H7 (cell line): ENCODE measurements around the gene SPACA7. TPM values are rescaled to one million over a fixed set of nuclear protein-coding genes. Genes with fewer than 3 reads are reported as not detected.
"Not testable (repeated sequence)": the region's sequence is repeated elsewhere in the genome, so short reads cannot be mapped to it uniquely, and the experiment has no call there.

Source experiments
- DNase-seq: peaks from one replicate; pipeline ENCODE4 v3.0.0; 2012
- H3K27me3 ChIP-seq: 2 replicates; pipeline ENCODE4 v1.6.0; 2011; ENCODE audit warnings: mild to moderate bottlenecking, low read length; ENCODE audit not compliant: control insufficient read depth, insufficient read depth
- H3K36me3 ChIP-seq: replicated peaks from 2 replicates; pipeline ENCODE4 v1.5.1; 2011; ENCODE audit warnings: low read length; ENCODE audit not compliant: control insufficient read depth, insufficient read depth
- H3K4me3 ChIP-seq: 2 replicates; pipeline ENCODE4 v1.5.1; 2011; ENCODE audit warnings: low read depth, mild to moderate bottlenecking, control low read depth, low read length, moderate library complexity; ENCODE audit not compliant: insufficient read depth
- total RNA-seq: library from RNA; depleted of rRNA; stranded (reverse); fragments of >200 nt; shearing (Covaris generic); gene quantifications from 2 replicates; pipeline ENCODE4 v1.2.3, GENCODE V29; 2014

Gene SPACA7
- total RNA-seq, 1 experiment from 2014 or later = not detected

DNA sequence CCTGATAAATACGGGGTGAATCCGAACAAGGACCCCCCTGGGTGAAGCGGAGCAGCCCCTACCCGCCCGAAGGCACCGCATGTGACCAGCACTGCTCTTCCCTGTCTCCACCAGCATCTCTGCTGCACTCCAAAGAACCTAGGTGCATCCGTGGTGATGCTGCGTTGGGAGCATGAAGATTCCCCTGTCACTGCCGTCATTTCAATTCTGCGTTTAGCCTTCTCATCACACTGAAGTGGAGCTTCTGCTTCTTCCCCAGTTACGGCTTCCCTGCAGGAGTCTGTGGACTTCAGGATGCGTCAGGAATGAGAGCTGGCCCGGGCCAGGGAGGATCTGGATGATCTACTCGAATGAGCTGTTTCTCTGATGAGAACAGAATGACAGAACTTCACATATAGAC, 47.9 kb downstream of the SPACA7 start:
- Histone ChIP-seq H3K27me3 (no peaks in the 10 kb centered on the region), H3K4me3 (no peak overlapping the region), H3K36me3 (no peaks in the 10 kb centered on the region)
- DNase-seq = no peak

DNA sequence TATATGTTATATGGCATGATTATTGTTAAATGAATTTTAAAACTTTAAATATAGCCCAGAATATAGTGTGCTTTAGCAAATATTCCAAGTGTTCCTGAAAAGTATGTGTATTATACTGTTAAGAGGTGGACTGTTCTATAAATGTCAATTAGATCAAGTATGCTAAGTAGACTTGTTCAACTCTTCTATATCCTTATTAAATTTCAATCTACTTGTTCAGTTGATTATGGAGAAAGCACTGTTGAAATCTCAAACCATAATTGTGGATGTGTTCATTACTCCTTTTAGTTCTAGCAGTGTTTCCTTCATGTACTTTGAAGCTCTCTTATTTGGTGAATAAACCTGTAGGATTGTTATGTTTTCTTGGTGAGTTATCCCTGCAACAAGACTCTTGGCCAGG, 52.5 kb downstream of the SPACA7 start:
- DNase-seq = no peak
- H3K4me3 ChIP-seq = no peak overlapping the region

DNA sequence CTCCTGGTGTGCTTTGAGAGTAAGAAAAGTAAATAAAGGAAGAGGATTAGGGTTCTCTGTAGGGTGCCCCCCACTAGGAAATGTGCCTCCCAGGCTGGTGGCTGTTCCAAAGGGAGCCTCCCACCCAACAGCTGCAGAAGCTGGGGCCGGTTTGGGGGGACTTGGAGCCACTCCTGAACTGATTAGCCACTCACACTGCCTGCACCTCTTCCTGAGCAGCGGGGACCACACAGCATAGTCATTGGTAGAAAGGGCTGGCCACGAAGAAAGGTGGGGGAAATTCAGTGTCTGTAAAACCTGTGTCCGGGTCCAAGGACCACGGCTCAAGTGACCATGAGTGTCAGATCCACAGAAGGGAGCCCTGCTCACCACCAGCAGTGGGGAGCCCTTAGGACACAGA, 55.6 kb downstream of the SPACA7 start:
- Histone ChIP-seq H3K4me3 (no peak overlapping the region), H3K27me3 (no peaks in the 10 kb centered on the region; the same call in 1 of the 2 replicates), H3K36me3 (no peaks in the 10 kb centered on the region)
- no peak for DNase-seq

More for the DNA sequence above, 52.5 kb downstream of the SPACA7 start:
- H3K27me3 ChIP-seq = no peaks in the 10 kb centered on the region; the same call in 1 of the 2 replicates
- H3K36me3 ChIP-seq = no peaks in the 10 kb centered on the region

GRCh38 chr13:112432734-112433133, 56.6 kb downstream of the SPACA7 start:
- H3K27me3 ChIP-seq, H3K4me3 ChIP-seq, H3K36me3 ChIP-seq, DNase-seq: not testable (repeated sequence)

DNA sequence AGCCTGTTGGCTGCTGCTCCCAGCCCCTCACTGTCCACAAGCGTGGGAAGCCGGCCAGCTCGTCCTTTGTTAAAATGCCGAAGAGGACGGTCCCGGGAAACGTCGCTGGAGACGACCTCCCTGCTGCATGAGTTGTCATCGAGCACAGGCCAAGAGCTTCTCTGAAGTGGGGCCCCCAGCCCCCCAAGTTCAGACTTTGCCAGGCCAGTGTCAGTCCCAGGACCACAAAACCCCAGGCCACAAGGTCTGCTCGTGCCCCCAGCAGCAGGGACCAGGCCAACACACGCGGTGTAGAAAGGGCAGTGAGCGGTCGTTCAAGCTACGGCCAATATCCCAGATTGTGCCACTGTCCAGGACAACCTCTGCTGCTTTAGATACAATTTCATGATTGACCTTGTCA, 57.4 kb downstream of the SPACA7 start:
- H3K36me3 ChIP-seq, H3K4me3 ChIP-seq, DNase-seq, H3K27me3 ChIP-seq: not testable (repeated sequence)

DNA sequence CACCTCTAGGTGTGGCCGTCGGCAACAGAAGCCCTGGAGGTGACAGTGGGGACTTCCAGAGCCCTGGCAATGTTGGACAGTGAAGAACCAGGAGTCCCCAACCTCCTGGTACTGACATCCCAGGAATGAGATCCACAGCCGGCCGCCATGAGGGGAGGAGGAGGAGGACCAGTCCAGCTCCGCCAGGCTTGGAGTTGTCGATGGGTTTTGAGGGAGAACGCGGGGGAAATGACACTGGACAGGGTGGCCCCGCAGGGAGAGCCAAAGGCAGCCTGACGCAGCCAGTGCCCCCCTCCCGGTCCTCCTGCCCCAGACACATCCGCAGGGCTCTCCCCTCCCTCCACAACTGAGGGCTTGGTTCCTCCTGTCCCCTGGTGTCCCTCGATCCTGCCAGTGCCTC, 57.9 kb downstream of the SPACA7 start:
- Histone ChIP-seq H3K4me3 (no peak overlapping the region), H3K36me3 (no peaks in the 10 kb centered on the region)
- peak; percentile 32 for DNase-seq

DNA sequence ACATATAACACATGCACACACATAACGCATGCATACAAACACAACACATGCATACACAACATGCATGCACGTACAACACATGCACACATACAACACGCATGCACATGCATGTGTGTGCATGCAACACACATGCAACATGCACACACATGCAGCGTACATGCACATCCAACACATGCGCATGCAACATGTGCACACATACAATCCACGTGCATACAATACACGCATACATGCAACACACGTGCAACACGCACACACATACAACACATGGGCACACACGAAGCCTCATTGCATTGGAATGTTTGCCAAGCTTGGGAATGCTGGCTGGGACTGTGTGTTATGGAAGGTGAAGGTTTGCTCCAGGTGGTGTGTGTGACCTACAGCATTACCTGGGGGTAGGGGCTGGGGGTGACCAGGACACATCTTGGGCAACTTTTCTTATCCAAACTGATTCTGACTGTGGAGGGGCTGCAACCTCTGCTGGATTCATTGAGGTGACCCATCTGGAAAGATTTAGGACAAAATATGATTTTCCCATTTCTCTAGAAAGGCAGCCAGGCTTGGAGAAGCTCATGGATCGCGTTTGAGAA, 58.9 kb downstream of the SPACA7 start:
- H3K4me3 ChIP-seq = no peak overlapping the region
- DNase-seq = peak; percentile 30
- no peaks in the 10 kb centered on the region for H3K36me3 ChIP-seq
- H3K27me3 ChIP-seq = no peaks in the 10 kb centered on the region; the same call in 1 of the 2 replicates

More for the DNA sequence above, 57.9 kb downstream of the SPACA7 start:
- no peaks in the 10 kb centered on the region; the same call in 1 of the 2 replicates for H3K27me3 ChIP-seq

DNA sequence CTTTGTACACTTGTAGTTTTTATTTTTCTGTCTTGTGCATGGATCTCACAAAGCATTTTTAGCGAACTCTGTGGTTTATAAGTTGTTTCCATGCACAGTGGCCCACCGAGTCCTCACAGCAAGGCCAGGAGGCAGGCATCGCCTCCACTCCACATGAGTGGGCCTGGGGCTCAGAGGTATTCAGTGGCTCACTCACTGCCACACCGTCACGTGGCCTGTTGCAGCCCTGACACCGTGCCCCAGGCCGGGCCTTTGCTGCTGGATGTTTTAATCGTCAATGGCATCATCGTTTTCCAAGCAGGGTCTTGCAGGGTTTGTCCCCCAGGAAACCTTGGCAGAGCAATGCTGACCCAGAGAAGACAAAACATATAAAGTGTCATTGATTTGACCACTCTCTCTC, 59.8 kb downstream of the SPACA7 start:
- no peaks in the 10 kb centered on the region; the same call in 1 of the 2 replicates for H3K27me3 ChIP-seq
- no peak for DNase-seq
- no peak overlapping the region for H3K4me3 ChIP-seq
- no peaks in the 10 kb centered on the region for H3K36me3 ChIP-seq

GRCh38 chr13:112438094-112438493, 61.9 kb downstream of the SPACA7 start:
- Histone ChIP-seq H3K4me3 (no peak overlapping the region), H3K27me3 (no peaks in the 10 kb centered on the region), H3K36me3 (no peaks in the 10 kb centered on the region)
- DNase-seq = no peak

DNA sequence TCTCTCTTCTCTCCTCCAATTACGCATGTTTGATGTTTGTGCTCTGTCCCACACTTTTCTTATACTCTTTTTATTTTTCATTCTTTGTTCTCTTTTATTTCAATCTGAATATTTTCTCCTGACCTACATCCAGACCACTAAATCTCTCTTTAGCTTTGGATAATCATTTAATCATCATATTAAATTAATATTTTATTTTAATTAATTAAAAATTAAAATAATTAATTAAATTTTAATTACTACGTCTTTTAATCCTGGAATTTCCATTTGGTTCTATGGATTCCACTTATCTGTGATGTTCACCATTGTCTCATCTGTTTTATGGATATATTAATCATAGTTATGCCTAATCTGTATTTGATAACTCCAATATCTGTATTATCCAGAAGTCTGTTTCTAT, 62.4 kb downstream of the SPACA7 start:
- Histone ChIP-seq H3K36me3 (no peaks in the 10 kb centered on the region), H3K27me3 (no peaks in the 10 kb centered on the region; the same call in 1 of the 2 replicates), H3K4me3 (no peak overlapping the region)
- DNase-seq = no peak

DNA sequence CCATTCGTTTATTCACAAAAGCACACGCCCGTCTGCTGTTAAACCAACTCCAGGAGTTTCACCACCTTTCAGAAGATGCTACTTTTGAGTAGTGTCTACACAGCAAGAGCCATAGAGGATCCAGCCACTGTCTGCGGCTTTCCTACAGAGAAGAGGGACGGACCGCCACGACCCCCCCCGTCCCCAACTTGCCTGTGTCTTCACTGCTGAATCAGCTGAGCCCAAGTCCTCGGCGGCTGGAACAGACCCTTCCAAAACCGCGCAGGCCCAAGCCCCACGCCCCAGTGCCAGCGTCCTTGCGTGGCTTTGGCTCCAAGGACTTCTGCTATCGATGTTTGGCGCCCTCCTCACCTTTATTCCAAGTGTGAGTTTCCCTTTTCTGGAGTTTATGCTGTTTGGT, 65.1 kb downstream of the SPACA7 start:
- peak; percentile 16 for DNase-seq
- Histone ChIP-seq H3K36me3 (no peaks in the 10 kb centered on the region), H3K4me3 (no peak overlapping the region), H3K27me3 (no peaks in the 10 kb centered on the region; the same call in 1 of the 2 replicates)

DNA sequence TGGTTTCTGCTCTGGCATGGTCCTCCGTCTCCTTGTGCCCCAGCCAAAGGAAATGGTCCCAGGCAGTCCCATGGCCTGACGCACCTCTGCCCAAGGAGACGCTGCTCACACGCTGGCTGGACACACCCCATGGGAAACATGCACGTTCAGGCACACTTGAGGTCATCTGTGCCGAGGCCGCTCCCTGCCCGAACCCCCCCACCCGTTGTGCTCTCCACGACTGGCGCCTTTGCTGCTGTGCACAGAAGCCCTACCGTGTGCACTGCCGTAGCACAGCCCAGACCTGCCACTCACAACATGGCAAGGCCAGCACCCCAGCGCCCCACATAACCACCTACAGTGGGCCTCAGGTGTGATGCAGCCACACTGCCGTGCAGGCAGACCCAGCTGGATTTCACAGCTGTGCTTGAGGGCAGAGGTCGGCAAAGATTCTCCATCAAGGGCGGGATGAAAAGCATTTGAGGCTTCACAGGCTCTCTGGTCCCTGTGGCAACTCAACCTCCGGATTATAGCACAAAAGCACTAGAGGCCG, 65.7 kb downstream of the SPACA7 start:
- no peak overlapping the region for H3K4me3 ChIP-seq
- DNase-seq = peak; percentile 26
- no peaks in the 10 kb centered on the region; the same call in 1 of the 2 replicates for H3K27me3 ChIP-seq
- H3K36me3 ChIP-seq = no peaks in the 10 kb centered on the region

DNA sequence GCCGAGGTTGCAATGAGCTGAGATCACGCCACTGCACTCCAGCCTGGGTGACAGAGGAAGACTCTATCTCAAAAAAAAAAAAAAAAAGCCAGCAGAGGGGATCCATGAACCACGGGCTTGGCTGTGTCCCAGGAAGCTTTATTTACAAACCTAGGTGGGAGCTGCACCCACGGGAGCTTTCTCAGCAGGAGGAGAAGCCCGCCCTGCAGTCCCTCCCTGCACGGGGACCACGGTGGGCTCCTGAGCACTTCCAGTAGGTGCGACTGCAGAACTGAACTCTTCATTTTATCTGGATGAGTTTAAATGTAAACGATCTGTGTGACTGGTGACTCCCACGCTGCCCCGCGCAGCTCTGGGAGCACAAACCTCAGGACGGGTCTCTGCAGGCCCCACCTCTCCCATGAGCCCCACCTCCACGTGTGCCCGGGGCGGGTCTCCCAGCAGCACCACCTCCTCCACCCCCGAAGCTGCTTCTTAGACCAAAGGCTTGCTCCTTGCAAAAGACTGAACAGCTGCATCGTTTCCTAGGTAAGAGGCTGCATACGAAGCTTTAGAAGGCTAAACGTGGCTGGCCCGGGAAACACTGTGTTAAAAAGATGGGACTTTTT, 66.4 kb downstream of the SPACA7 start:
- no peaks in the 10 kb centered on the region for H3K36me3 ChIP-seq
- H3K4me3 ChIP-seq = no peak overlapping the region
- no peaks in the 10 kb centered on the region; the same call in 1 of the 2 replicates for H3K27me3 ChIP-seq
- peak; percentile 73 for DNase-seq

- Histone ChIP-seq H3K27me3 (no peaks in the 10 kb centered on the region; the same call in 1 of the 2 replicates), H3K36me3 (no peaks in the 10 kb centered on the region), H3K4me3 (no peak overlapping the region)
- peak; percentile 88 for DNase-seq
Measured at GRCh38 chr13:112443191-112443994, 67.2 kb downstream of the SPACA7 start.

DNA sequence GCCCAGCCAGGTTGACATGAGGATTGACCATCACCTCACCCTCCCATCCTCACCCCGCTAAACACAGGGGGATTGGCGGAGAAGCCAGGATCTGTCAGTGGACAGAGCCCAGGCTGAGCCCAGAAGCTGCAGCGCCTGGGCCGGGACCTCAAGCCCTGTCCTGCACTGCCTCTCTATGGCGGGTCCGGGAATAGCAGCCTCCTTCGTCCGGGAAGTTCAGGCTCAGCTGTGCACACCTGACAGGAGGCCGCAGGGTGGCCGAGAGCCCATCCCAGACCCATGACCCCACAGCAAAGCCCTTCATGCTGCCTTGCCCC, 67.8 kb downstream of the SPACA7 start:
- H3K4me3 ChIP-seq = no peak overlapping the region
- H3K36me3 ChIP-seq = no peaks in the 10 kb centered on the region
- no peaks in the 10 kb centered on the region; the same call in 1 of the 2 replicates for H3K27me3 ChIP-seq
- DNase-seq = peak; percentile 96
